Mucosa of stomach (tissue), 1 donor: ENCODE data around the gene GIT2.
"Not testable (repeated sequence)": the region's sequence is repeated elsewhere in the genome, so short reads cannot be mapped to it uniquely, and the experiment has no call there.

Experiments
- H3K27me3 ChIP-seq: one replicate; pipeline ENCODE4 v1.7.0; 2013; ENCODE audit warnings: mild to moderate bottlenecking, low read length; ENCODE audit not compliant: control insufficient read depth, insufficient read depth
- H3K36me3 ChIP-seq: one replicate; pipeline ENCODE4 v1.7.0; 2013; ENCODE audit warnings: low read length; ENCODE audit not compliant: control insufficient read depth, insufficient read depth
- H3K4me1 ChIP-seq: one replicate; pipeline ENCODE4 v1.7.0; 2013; ENCODE audit warnings: mild to moderate bottlenecking, low read length; ENCODE audit not compliant: control insufficient read depth, insufficient read depth
- H3K4me3 ChIP-seq: one replicate; pipeline ENCODE4 v1.7.0; 2013; ENCODE audit warnings: low read length
- H3K9ac ChIP-seq: one replicate; pipeline ENCODE4 v1.7.0; 2013; ENCODE audit warnings: mild to moderate bottlenecking, low read length, moderate library complexity
- H3K9me3 ChIP-seq: one replicate; pipeline ENCODE4 v1.7.0; 2013; ENCODE audit warnings: mild to moderate bottlenecking, low read length, moderate library complexity; ENCODE audit not compliant: control insufficient read depth
- donor health status: Pancreatic carcinoma.

The GIT2 gene

GRCh38 chr12:109938947-109939346 is 57.2 kb downstream of the GIT2 start:
- H3K4me3 ChIP-seq, result no peak overlapping the region
- no peaks in the 10 kb centered on the region for H3K4me1 ChIP-seq
- H3K27me3 ChIP-seq, result no peaks in the 10 kb centered on the region
- H3K9ac ChIP-seq, result no peak overlapping the region
- no peaks in the 10 kb centered on the region for H3K9me3 ChIP-seq
- peaks cover 10% of the 10 kb centered on the region for H3K36me3 ChIP-seq

- no peak overlapping the region for H3K9ac ChIP-seq
- H3K36me3 ChIP-seq, result peaks cover 10% of the 10 kb centered on the region
Observed at GRCh38 chr12:109937371-109937770, 58.8 kb downstream of the GIT2 start.

GRCh38 chr12:109934026-109934425 is 62.1 kb downstream of the GIT2 start:
- no peak overlapping the region for H3K4me3 ChIP-seq
- H3K27me3 ChIP-seq, result no peaks in the 10 kb centered on the region
- no peaks in the 10 kb centered on the region for H3K9me3 ChIP-seq
- peaks cover 9% of the 10 kb centered on the region for H3K36me3 ChIP-seq
- H3K9ac ChIP-seq, result no peak overlapping the region
- no peaks in the 10 kb centered on the region for H3K4me1 ChIP-seq

More at GRCh38 chr12:109937371-109937770, 58.8 kb downstream of the GIT2 start:
- Histone ChIP-seq H3K9me3 (no peaks in the 10 kb centered on the region), H3K4me3 (no peak overlapping the region), H3K4me1 (no peaks in the 10 kb centered on the region), H3K27me3 (no peaks in the 10 kb centered on the region)

DNA sequence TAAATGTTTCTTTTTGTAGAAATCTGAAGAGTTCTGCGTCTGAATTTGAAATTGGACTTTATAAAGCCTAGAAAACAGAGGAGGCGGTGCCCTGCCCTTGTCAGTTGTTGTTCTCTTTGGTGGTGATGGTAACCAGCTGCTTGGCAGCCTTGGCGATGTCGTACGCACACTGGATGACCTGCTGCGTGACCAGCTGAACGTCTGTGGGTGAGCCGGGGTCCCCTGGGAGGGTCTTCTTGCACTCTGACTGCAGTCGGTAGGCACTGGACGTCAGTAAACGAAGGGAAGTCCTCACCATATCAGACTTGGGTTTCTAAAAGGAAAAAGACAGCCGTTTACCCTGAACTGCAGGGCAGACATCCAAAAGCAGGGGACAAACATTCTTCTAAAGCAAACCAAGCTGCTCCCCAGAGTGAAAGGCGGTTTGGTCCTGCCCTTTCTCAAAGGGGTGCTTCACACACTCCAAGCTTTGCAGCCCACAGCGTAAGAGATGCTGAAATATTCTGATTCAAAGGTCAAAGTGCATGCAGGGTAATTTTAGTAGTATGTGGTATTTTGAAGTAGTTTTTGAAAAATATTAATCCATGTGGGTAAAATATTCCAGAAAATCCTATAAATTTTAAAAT is 63.2 kb downstream of the GIT2 start:
- H3K36me3 ChIP-seq, result peaks cover under 1% of the 10 kb centered on the region
- no peak overlapping the region for H3K4me3 ChIP-seq
- H3K9me3 ChIP-seq, result no peaks in the 10 kb centered on the region
- H3K9ac ChIP-seq, result no peak overlapping the region
- H3K4me1 ChIP-seq, result no peaks in the 10 kb centered on the region
- no peaks in the 10 kb centered on the region for H3K27me3 ChIP-seq

DNA sequence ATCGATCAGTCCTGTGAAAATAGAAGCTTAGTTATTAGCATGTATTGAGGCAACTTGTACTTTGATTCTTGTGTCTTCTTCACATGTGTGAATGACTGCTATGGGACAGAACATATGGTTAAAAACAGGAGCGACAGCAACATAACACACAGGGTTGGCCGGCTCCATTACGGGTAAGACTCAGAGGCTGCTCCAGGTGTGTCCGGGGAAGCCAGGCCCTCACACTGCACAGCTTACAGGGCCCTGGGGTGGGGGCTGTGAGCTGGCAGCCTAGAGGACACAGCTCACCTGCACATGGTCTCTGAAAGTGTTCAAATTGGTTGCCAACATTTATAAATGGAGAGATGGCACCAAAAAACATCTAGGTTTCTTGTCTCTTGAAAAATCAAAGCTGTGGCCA is 65.0 kb downstream of the GIT2 start:
- H3K4me1 ChIP-seq, result no peaks in the 10 kb centered on the region
- no peak overlapping the region for H3K4me3 ChIP-seq
- H3K9me3 ChIP-seq, result no peaks in the 10 kb centered on the region
- H3K27me3 ChIP-seq, result no peaks in the 10 kb centered on the region
- H3K36me3 ChIP-seq, result no peaks in the 10 kb centered on the region
- H3K9ac ChIP-seq, result no peak overlapping the region

DNA sequence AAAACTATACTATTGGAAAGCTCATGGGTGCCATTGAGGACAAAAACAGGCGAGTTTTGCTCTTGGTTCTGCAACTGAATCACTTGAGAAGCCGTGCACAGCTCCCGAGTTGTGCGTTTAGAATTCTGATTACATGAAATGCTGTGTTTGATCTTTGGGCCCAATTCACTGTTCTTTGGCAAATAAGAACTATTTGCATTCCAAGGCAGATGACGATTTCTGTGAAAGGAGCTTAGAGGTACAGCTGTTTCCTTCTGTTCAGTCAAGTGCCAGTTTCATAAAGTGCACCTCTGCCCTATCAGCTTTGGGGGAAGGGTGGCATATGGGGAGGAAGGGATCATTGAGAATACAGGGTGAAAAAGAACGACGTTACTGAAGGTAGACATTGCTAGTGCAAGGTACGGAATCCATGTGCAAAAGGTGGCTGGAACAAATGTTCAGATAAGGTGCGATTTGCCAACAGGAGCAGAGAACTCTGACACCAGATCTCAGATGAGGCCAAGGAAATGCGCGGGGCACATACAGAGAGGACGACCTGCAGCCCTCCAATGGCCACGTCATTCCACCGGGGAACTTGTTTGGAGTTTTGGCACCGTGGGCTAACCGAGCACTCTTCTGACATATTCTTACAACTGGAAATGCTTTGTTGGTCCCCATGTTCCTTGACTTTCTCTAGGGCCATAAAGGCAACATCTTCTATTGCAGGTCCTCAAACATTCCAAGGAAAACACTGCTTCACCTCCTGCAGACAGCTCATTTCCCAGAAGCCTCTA is 66.0 kb downstream of the GIT2 start:
- no peaks in the 10 kb centered on the region for H3K36me3 ChIP-seq
- no peak overlapping the region for H3K4me3 ChIP-seq
- H3K4me1 ChIP-seq, result no peaks in the 10 kb centered on the region
- no peak overlapping the region for H3K9ac ChIP-seq
- no peaks in the 10 kb centered on the region for H3K27me3 ChIP-seq
- H3K9me3 ChIP-seq, result no peaks in the 10 kb centered on the region

DNA sequence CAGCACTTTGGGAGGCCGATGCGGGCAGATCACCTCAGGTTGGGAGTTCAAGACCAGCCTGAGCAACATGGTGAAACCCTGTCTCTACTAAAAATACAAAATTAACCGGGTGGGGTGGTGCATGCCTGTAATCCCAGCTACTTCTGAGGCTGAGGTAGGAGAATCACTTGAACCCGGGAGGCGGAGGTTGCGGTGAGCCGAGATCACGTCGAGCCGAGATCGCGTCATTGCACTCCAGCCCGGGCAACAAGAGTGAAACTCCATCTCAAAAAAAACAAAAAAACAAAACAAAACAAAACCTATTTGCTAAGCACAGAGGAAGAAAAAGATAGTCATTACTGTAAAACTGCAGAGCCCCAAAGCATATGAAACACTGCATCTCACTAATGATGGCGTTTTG is 66.8 kb downstream of the GIT2 start:
- not testable (repeated sequence) for H3K27me3 ChIP-seq, H3K9me3 ChIP-seq, H3K9ac ChIP-seq, H3K4me1 ChIP-seq, H3K36me3 ChIP-seq, H3K4me3 ChIP-seq

DNA sequence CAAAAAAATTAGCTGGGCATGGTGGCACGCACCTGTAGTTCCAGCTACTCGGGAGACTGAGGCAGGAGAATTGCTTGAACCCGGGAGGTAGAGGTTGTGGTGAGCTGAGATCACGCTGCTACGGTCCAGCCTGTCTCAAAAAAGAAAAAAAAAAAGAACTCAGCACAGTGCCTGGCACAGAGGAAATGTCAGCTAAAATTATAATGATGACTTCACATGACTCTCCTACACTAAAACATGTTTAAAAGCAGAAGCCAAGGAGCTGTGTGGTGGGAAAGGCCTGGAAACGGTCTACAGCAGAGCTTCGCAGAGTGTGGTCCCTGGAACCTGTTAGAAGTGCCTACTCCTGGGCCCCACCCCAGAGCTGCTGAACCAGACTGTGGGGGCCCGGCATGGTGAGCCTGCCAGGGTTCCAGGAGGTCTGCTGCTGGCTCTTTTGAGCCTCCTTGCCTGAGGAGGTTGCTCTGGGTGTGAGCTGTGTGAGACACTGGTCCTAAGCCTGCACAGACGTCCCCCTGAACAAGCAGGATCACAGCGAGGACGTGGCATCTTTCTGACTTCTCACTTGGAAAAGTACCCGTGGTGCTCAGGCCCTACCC is 68.0 kb downstream of the GIT2 start:
- Histone ChIP-seq H3K4me3 (no peak overlapping the region), H3K27me3 (no peaks in the 10 kb centered on the region), H3K36me3 (no peaks in the 10 kb centered on the region), H3K9ac (no peak overlapping the region), H3K9me3 (no peaks in the 10 kb centered on the region), H3K4me1 (no peaks in the 10 kb centered on the region)

GRCh38 chr12:109927622-109928021 is 68.5 kb downstream of the GIT2 start:
- H3K9ac ChIP-seq, result no peak overlapping the region
- H3K36me3 ChIP-seq, result no peaks in the 10 kb centered on the region
- H3K4me3 ChIP-seq, result no peak overlapping the region
- H3K9me3 ChIP-seq, result no peaks in the 10 kb centered on the region
- no peaks in the 10 kb centered on the region for H3K4me1 ChIP-seq
- H3K27me3 ChIP-seq, result no peaks in the 10 kb centered on the region

DNA sequence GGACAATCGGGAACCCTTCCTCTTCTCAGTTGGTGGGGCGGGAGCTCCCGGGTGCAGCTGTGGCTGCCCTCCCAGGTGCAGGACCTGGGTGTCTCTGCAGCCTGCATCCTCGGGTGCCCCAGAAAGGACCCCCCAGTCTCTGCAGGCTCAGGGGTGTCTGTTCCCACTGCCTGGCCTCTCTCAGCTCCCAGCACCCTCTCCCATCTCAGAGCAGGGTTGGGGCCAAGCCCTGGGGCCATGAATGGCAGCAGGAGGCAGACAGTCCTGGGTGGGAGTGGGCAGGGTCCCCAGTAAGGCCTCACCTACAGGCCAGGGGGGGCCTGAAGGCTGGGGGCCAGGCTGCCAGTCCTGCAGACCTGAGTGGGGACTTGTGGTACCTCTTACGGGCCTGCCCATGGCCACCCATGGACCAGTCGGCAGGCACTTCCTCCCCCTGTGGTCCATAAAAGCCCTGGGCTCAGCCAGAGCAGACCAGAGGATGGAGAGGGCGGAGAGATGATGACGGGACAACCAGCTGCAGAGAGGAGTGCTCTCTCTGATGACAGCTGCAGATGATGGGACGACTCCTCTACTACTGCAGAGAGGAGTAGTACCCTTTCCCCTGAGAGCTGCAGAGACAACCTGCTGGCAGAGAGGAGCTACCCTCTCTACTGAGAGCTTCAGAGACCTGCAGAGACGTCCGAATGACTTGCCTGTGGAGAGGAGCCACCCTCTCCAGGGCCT is 69.5 kb downstream of the GIT2 start:
- Histone ChIP-seq H3K9ac (no peak overlapping the region), H3K27me3 (no peaks in the 10 kb centered on the region), H3K36me3 (no peaks in the 10 kb centered on the region), H3K4me1 (no peaks in the 10 kb centered on the region), H3K9me3 (no peaks in the 10 kb centered on the region), H3K4me3 (no peak overlapping the region)

DNA sequence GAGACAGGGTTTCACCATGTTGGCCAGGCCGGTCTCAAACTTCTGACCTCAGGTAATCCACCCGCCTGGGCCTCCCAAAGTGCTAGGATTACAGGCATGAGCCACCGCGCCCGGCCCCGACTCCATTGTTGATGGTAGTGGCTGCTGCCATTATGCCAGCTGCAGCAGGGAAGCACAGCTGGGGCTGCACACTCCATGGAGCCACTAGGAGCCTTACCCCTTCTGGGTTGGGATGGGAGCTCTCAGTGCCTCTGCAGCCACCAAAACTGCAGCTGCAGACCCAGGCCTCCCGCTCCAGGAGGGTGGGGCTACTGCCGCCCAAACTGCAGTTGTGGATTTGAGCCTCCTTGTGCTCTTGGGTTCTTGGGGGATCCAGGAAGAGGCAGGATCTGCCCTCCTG is 70.2 kb downstream of the GIT2 start:
- no peaks in the 10 kb centered on the region for H3K9me3 ChIP-seq
- H3K4me3 ChIP-seq, result no peak overlapping the region
- H3K4me1 ChIP-seq, result no peaks in the 10 kb centered on the region
- no peaks in the 10 kb centered on the region for H3K36me3 ChIP-seq
- no peak overlapping the region for H3K9ac ChIP-seq
- H3K27me3 ChIP-seq, result no peaks in the 10 kb centered on the region
